ENCODE measurements around the gene CELF2.

Gene CELF2

GRCh38 chr10:11212288-11213085 lies 194.8 kb downstream of the CELF2 start:
- in situ Hi-C loops (cut with MboI; ENCODE audit: low pct_unique_long_range_greater_than_20kb, low sequenced_read_pairs, unreplicated experiment) = no loop called here
- no peak for DNase-seq (ENCODE audit: low spot score)
- TF ChIP-seq CTCF (IDR thresholded peaks at IDR 0.05; ENCODE audit: extremely low read depth, insufficient read depth, missing control alignments) = no peak

- no peak for TF ChIP-seq CTCF (IDR thresholded peaks at IDR 0.05; ENCODE audit: extremely low read depth, insufficient read depth, missing control alignments)
- in situ Hi-C loops (cut with MboI; ENCODE audit: low pct_unique_long_range_greater_than_20kb, low sequenced_read_pairs, unreplicated experiment) = no loop called here
- no peak for DNase-seq (ENCODE audit: low spot score)
Measured at GRCh38 chr10:11213137-11213536, 195.5 kb downstream of the CELF2 start.

- in situ Hi-C loops (cut with MboI; ENCODE audit: low pct_unique_long_range_greater_than_20kb, low sequenced_read_pairs, unreplicated experiment) = no loop called here
- no peak for DNase-seq (ENCODE audit: low spot score)
- no peak for TF ChIP-seq CTCF (IDR thresholded peaks at IDR 0.05; ENCODE audit: extremely low read depth, insufficient read depth, missing control alignments)
Measured at GRCh38 chr10:11214407-11214806, 196.7 kb downstream of the CELF2 start.

- in situ Hi-C loops (cut with MboI; ENCODE audit: low pct_unique_long_range_greater_than_20kb, low sequenced_read_pairs, unreplicated experiment) = no loop called here
- no peak for DNase-seq (ENCODE audit: low spot score)
- TF ChIP-seq CTCF (IDR thresholded peaks at IDR 0.05; ENCODE audit: extremely low read depth, insufficient read depth, missing control alignments) = no peak
Measured at GRCh38 chr10:11215471-11215870, 197.8 kb downstream of the CELF2 start.

- DNase-seq (ENCODE audit: low spot score) = no peak
- in situ Hi-C loops (cut with MboI; ENCODE audit: low pct_unique_long_range_greater_than_20kb, low sequenced_read_pairs, unreplicated experiment) = no loop called here
- TF ChIP-seq CTCF (IDR thresholded peaks at IDR 0.05; ENCODE audit: extremely low read depth, insufficient read depth, missing control alignments) = no peak
Measured at GRCh38 chr10:11217521-11217920, 199.8 kb downstream of the CELF2 start.

- TF ChIP-seq CTCF (IDR thresholded peaks at IDR 0.05; ENCODE audit: extremely low read depth, insufficient read depth, missing control alignments) = no peak
- in situ Hi-C loops (cut with MboI; ENCODE audit: low pct_unique_long_range_greater_than_20kb, low sequenced_read_pairs, unreplicated experiment) = no loop called here
Measured at GRCh38 chr10:11218395-11218794, 200.7 kb downstream of the CELF2 start.

More at GRCh38 chr10:11218395-11218794, 200.7 kb downstream of the CELF2 start:
- DNase-seq (ENCODE audit: low spot score) = no peak

Data from GM13977 (cell line).